Adipocyte (in vitro differentiated cells): ENCODE measurements around the gene MPPED1.

Experiments used
- DNase-seq: peaks from one replicate; pipeline ENCODE4 v3.0.0-alpha.2; 2015; ENCODE audit warnings: low read depth
- H3K27me3 ChIP-seq: replicated peaks from 2 replicates; pipeline ENCODE4 v1.7.0; 2013; ENCODE audit warnings: mild to moderate bottlenecking, low read length, moderate library complexity; ENCODE audit not compliant: control insufficient read depth, insufficient read depth
- H3K36me3 ChIP-seq: 2 replicates; pipeline ENCODE4 v1.7.0; 2013; ENCODE audit warnings: low read length, mild to moderate bottlenecking, moderate library complexity; ENCODE audit not compliant: control insufficient read depth, insufficient read depth, severe bottlenecking
- H3K4me1 ChIP-seq: 2 replicates; pipeline ENCODE4 v1.7.0; 2013; ENCODE audit warnings: mild to moderate bottlenecking, low read length, moderate library complexity; ENCODE audit not compliant: control insufficient read depth, insufficient read depth
- H3K4me3 ChIP-seq: 2 replicates; pipeline ENCODE4 v1.7.0; 2013; ENCODE audit warnings: mild to moderate bottlenecking, low read length, moderate library complexity
- H3K9ac ChIP-seq: 2 replicates; pipeline ENCODE4 v1.7.0; 2013; ENCODE audit warnings: mild to moderate bottlenecking, low read length, moderate library complexity
- H3K9me3 ChIP-seq: 2 replicates; pipeline ENCODE4 v1.7.0; 2013; ENCODE audit warnings: mild to moderate bottlenecking, low read length, moderate library complexity; ENCODE audit not compliant: control insufficient read depth

MPPED1 gene

GRCh38 chr22:43401661-43402060 is 10.2 kb upstream of the MPPED1 start:
- Histone ChIP-seq H3K36me3 (no peaks in the 10 kb centered on the region), H3K9ac (no peak overlapping the region), H3K27me3 (peaks cover 20% of the 10 kb centered on the region), H3K4me1 (no peaks in the 10 kb centered on the region), H3K9me3 (peaks cover 9% of the 10 kb centered on the region), H3K4me3 (no peak overlapping the region)
- DNase-seq = no peak

- DNase-seq = no peak
Measured at GRCh38 chr22:43402128-43402527, 9.7 kb upstream of the MPPED1 start.

DNA sequence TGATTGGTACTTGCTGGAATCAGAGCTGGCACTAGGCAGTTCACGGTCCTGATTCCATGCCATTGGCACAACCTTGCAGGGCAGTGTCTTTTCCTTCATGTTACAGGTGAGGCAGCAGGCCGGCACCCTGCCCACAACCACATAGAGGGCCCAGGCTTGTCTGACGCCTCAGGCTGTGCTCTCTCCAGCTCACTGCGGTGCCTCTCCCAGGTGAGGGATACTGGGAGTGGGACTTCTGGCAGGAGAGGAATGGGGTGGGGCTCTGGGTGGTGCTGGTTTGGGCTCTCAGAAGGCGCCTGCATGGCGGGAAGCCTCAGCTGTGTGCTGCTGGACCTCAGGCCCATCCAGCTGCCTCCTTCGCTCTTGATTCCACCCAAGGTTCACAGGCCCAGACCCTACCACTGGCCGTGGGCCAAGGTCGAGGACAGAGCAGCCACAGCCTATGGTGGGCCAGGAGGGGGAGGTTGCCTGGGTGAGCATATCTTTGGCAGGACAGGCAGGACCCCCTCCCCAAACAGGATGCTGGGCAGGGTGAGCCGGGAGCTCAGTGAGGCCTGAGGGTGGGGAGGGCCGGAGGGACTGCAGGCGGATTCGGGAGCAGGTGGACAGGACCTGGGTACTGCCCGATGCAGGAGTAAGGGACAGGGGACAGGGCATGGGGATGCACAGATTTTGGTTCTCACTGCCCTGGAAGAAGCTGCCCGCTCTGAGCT is 7.0 kb upstream of the MPPED1 start:
- no peak for DNase-seq
- no peaks in the 10 kb centered on the region for H3K4me1 ChIP-seq
- H3K4me3 ChIP-seq = no peak overlapping the region
- peaks cover 15% of the 10 kb centered on the region for H3K27me3 ChIP-seq
- no peaks in the 10 kb centered on the region for H3K36me3 ChIP-seq
- no peak overlapping the region for H3K9ac ChIP-seq
- peaks cover 9% of the 10 kb centered on the region for H3K9me3 ChIP-seq

More at GRCh38 chr22:43402128-43402527, 9.7 kb upstream of the MPPED1 start:
- H3K9ac ChIP-seq = no peak overlapping the region
- peaks cover 17% of the 10 kb centered on the region for H3K27me3 ChIP-seq
- peaks cover 9% of the 10 kb centered on the region for H3K9me3 ChIP-seq
- no peaks in the 10 kb centered on the region for H3K4me1 ChIP-seq
- no peak overlapping the region for H3K4me3 ChIP-seq
- H3K36me3 ChIP-seq = no peaks in the 10 kb centered on the region

- Histone ChIP-seq H3K4me3 (no peak overlapping the region), H3K27me3 (peaks cover 27% of the 10 kb centered on the region), H3K36me3 (no peaks in the 10 kb centered on the region), H3K9me3 (peaks cover 9% of the 10 kb centered on the region), H3K4me1 (no peaks in the 10 kb centered on the region), H3K9ac (no peak overlapping the region)
- DNase-seq = no peak
Measured at GRCh38 chr22:43406186-43406790, 5.5 kb upstream of the MPPED1 start.

GRCh38 chr22:43407591-43407990 is 4.2 kb upstream of the MPPED1 start:
- Histone ChIP-seq H3K27me3 (peaks cover 29% of the 10 kb centered on the region), H3K36me3 (no peaks in the 10 kb centered on the region), H3K9me3 (peaks cover 2% of the 10 kb centered on the region), H3K4me1 (no peaks in the 10 kb centered on the region), H3K9ac (no peak overlapping the region), H3K4me3 (no peak overlapping the region)
- no peak for DNase-seq

DNA sequence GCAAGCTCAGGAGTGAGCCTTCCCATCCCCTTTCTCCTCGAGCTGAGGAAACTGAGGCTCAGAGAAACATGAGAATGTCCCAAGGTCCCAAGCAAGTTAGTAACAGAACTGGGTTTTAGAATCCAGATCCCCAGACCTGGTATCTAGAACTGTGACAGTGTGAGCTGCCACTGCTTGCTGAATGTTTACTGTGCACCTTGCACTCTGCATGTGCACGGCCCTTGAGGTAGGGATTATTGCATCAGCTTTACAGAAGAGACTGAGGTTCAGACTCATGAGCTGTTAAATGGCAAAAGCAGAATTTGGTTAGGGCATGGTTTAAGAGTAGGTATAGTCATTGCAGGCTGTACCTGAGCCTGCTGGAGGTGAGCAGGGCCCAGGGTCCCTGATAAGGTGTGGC is 3.8 kb upstream of the MPPED1 start:
- Histone ChIP-seq H3K27me3 (peaks cover 33% of the 10 kb centered on the region), H3K36me3 (no peaks in the 10 kb centered on the region), H3K9ac (no peak overlapping the region), H3K9me3 (no peaks in the 10 kb centered on the region), H3K4me3 (no peak overlapping the region), H3K4me1 (no peaks in the 10 kb centered on the region)
- DNase-seq = no peak

DNA sequence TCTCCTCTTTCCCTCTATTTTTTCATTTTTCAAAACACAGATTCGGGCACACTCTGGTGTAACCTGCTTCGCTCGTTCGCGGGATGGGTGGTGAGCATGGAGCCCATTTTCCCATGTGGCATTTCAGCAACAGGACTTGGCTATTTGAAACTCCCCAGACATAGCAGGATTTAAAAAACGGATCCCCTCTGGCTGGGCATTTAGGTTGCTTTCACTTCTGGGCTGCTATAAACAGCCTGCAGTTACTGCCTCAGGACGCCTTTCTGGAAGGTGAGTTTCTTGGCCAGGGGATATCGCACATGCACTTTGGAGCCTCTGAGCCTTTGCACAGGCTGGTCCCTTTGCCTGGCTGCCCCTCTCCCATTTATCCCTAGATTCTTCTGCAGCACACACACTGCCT is 2.8 kb upstream of the MPPED1 start:
- H3K9me3 ChIP-seq = no peaks in the 10 kb centered on the region
- H3K4me1 ChIP-seq = no peaks in the 10 kb centered on the region
- no peak overlapping the region for H3K9ac ChIP-seq
- H3K4me3 ChIP-seq = no peak overlapping the region
- DNase-seq = no peak
- H3K36me3 ChIP-seq = no peaks in the 10 kb centered on the region
- peaks cover 42% of the 10 kb centered on the region for H3K27me3 ChIP-seq

- Histone ChIP-seq H3K27me3 (peaks cover 49% of the 10 kb centered on the region), H3K4me3 (no peak overlapping the region), H3K36me3 (no peaks in the 10 kb centered on the region), H3K9ac (no peak overlapping the region), H3K4me1 (no peaks in the 10 kb centered on the region), H3K9me3 (no peaks in the 10 kb centered on the region)
- no peak for DNase-seq
Measured at GRCh38 chr22:43409800-43410199, 2.0 kb upstream of the MPPED1 start.

DNA sequence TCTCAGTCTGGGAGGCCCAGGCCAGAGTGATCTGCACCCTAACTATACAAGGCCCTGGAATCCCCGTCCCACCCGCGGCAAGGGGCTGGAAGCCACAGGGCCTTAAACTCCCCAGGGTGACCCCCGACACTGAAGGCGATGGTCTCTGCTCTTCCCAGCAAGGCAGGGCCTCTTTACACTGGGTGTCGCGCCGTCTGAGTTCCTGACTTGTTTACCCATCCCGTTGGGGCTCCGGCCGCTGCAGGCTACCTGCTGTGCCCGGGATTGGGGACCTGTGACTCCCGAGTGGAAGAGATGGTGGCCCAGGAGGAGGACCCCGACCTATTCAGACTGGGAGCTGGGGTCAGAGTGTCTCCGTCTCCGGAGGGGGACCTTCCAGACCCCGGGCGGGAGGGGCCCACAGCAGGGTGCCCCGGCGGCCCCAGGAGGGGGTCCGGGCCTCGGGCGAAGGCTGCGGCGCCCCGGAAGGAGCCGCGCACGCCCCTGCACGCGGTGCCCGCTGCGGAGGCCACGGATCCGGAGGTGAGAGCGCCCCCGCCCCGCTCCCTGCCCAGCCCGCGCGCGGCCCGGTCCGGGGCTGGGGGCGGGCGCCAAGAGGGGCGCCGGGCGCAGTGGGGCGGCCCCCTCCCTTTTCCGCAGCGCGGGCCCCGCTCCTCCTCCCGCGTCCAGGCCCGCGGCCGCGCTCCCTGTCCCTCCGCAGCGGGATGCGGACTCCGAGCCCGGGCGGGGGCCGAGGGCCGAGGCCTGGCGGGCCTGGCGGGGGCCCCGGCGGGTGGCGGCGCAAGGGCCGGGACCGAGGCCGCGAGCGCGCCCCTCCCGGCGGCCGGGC is 560 bp upstream of the MPPED1 start:
- H3K9me3 ChIP-seq = no peaks in the 10 kb centered on the region
- H3K4me1 ChIP-seq = no peaks in the 10 kb centered on the region
- no peaks in the 10 kb centered on the region for H3K36me3 ChIP-seq
- H3K9ac ChIP-seq = no peak overlapping the region
- H3K27me3 ChIP-seq = peaks cover 56% of the 10 kb centered on the region
- DNase-seq = no peak
- H3K4me3 ChIP-seq = no peak overlapping the region

DNA sequence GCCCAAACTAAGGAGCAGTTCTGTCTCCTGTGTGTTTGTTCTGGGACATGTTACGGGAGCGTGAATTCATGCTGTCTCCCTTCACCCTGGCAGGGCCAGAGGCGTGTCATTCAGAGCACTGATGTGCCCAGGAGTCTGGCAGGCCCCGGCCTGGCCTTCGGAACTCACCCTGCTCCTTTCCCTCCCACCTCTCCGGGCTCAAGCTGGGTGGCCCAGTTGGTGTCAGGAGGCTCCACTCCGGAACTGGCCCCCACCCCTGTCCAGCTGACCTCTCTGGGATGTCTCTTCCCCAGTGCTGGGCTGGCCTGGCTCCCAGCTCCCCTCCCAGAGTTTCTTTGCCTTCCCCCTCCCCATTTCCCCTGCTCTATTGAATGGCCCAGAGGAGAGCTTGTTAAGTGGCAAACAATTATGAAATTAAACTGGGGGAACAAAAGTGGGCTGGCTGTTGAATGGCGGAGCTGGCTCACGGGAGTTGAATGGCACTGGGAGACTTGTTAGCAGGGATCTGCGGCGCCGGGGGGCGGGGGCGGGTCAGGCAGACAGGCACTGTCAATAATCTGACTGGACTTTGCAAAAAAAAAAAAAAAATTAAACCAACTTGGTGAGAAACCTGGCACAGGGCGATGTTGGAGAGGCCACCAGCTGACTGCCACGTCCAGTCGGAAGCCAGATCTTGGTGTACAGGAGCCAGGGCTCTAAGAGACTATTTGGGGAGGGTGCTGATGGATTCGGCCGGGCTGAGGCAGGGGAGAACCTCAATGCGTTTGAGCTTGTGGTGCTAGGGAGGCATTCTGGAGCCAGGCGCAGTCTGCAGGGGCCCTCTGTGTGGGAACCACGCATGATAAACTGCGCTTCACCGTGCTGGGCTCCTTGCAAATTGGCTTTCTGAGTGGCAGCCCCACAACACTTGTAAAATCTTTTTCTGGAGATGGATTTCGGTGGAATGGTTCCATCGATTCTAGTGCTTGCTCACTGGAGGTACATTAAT is 1.3 kb downstream of the MPPED1 start:
- H3K36me3 ChIP-seq = no peaks in the 10 kb centered on the region
- no peak overlapping the region for H3K4me3 ChIP-seq
- DNase-seq = no peak
- no peak overlapping the region for H3K9ac ChIP-seq
- H3K9me3 ChIP-seq = no peaks in the 10 kb centered on the region
- H3K27me3 ChIP-seq = peaks cover 60% of the 10 kb centered on the region
- H3K4me1 ChIP-seq = no peaks in the 10 kb centered on the region
